Measurements from ENCODE around the gene RFT1. TPM values are rescaled to one million over a fixed set of nuclear protein-coding genes. Genes with fewer than 3 reads are reported as not detected.

The RFT1 gene
- polyA plus RNA-seq, 3 donors = 8.2 to 34.9 (median 25.6) TPM

DNA sequence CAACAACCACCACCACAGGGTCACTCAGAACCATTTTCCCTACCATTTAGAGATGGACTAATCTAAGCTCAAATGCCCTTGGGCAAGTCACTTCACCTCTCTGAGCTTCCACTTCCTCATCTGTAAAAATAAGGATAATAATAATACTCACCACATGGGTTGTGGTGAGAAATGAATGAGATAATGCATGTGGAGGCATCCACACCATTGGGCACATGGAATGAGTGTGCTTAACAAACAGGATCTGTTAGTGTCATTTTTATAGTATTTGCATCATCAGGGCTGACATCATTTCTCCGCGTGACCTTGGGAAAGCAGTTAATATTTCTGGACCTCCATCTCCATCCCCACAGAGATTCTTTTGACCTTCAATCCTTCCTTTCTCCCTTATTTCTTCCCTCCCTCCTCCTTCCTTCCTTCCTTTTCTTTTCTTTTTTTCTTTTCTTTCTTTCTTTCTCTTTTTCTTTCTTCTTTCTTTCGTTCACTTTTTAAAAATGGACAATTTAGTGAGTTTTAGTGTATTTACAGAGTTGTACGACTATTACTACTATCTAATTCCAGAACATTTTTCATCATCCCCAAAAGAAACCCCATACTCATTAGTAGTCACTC is 7.7 kb upstream of the RFT1 start:
- 75% methylated on average over 2 of the region's 4 CpGs for WGBS (ENCODE audit: insufficient coverage)
- Mint-ChIP-seq H3K4me1 (peaks cover 53% of the 10 kb centered on the region), H3K27ac (peak overlapping the region; percentile 39 to 92 (median 81)), H3K4me3 (no peak overlapping the region), H3K27me3 (ENCODE audit: low read depth in 3 of 3) (peaks cover 0 to 3% (median 0%) of the 10 kb centered on the region in 3 donors), H3K36me3 (no peaks in the 10 kb centered on the region), H3K9me3 (no peaks in the 10 kb centered on the region)
- Histone ChIP-seq H3K4me1 (ENCODE audit: control insufficient read depth in 1 of 2, insufficient read depth in 2 of 2, low read length in 2 of 2) (peaks cover 42 to 50% of the 10 kb centered on the region in 2 donors), H3K27ac (ENCODE audit: low read depth in 1 of 2, low read length in 2 of 2) (no peak overlapping the region), H3K9ac (ENCODE audit: insufficient read depth, low read length, poor library complexity, severe bottlenecking) (no peak overlapping the region), H3K9me3 (replicated peaks in 1 of 2; ENCODE audit: control insufficient read depth in 1 of 2, insufficient read depth in 1 of 2, low read length in 2 of 2) (no peaks in the 10 kb centered on the region), H4K20me1 (ENCODE audit: insufficient read depth, low read length) (no peaks in the 10 kb centered on the region), H3K79me2 (ENCODE audit: insufficient read depth, low read length) (peaks cover 17% of the 10 kb centered on the region), H3K27me3 (ENCODE audit: control insufficient read depth in 2 of 2, insufficient read depth in 2 of 2, low read length in 2 of 2) (no peaks in the 10 kb centered on the region), H3K4me3 (replicated peaks in 1 of 3; ENCODE audit: low read depth in 2 of 3, low read length in 3 of 3) (no peak overlapping the region), H3K36me3 (replicated peaks in 1 of 2; ENCODE audit: control insufficient read depth in 1 of 2, insufficient read depth in 2 of 2, low read length in 2 of 2) (no peaks in the 10 kb centered on the region), H2AFZ (ENCODE audit: insufficient read depth, low read depth, low read length, poor library complexity, severe bottlenecking) (no peak overlapping the region), H3K4me2 (replicated peaks; ENCODE audit: extremely low read depth, low read length, poor library complexity, severe bottlenecking) (no peak overlapping the region)
- intact Hi-C loops (cut with micrococcal nuclease) = no loop called here
- peak; percentile 76 to 90 (median 79) for DNase-seq
- TF ChIP-seq, protein P1, sequence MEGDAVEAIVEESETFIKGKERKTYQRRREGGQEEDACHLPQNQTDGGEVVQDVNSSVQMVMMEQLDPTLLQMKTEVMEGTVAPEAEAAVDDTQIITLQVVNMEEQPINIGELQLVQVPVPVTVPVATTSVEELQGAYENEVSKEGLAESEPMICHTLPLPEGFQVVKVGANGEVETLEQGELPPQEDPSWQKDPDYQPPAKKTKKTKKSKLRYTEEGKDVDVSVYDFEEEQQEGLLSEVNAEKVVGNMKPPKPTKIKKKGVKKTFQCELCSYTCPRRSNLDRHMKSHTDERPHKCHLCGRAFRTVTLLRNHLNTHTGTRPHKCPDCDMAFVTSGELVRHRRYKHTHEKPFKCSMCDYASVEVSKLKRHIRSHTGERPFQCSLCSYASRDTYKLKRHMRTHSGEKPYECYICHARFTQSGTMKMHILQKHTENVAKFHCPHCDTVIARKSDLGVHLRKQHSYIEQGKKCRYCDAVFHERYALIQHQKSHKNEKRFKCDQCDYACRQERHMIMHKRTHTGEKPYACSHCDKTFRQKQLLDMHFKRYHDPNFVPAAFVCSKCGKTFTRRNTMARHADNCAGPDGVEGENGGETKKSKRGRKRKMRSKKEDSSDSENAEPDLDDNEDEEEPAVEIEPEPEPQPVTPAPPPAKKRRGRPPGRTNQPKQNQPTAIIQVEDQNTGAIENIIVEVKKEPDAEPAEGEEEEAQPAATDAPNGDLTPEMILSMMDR (IDR thresholded peaks at IDR 0.05) = no peak

DNA sequence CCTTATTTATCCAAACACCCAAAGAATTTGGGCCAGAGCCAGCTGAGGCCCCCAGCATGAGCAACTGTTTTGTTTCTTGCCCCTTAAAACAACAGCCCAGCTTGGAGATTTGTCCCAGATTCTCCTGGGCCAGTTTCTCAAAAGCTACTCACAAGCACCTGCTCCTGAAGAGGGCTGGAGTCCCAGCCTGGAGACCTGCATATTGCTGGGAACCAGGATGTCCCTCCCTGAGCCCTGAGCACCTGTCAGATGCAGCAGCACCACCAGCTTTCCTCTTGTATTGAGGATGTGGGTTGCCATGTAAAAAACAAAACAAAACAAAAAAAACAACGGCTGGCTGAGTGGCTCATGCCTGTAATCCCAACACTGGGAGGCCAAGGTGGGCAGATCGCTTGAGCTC is 7.0 kb upstream of the RFT1 start:
- peaks cover 0 to 3% (median 0%) of the 10 kb centered on the region in 3 donors for H3K27me3 Mint-ChIP-seq (ENCODE audit: low read depth in 3 of 3)
- H3K27ac ChIP-seq (ENCODE audit: low read depth in 1 of 2, low read length in 2 of 2) = no peak overlapping the region
- H4K20me1 ChIP-seq (ENCODE audit: insufficient read depth, low read length) = no peaks in the 10 kb centered on the region
- H3K4me3 ChIP-seq (replicated peaks in 1 of 3; ENCODE audit: low read depth in 2 of 3, low read length in 3 of 3) = no peak overlapping the region
- DNase-seq = no peak
- H3K36me3 ChIP-seq (replicated peaks in 1 of 2; ENCODE audit: control insufficient read depth in 1 of 2, insufficient read depth in 2 of 2, low read length in 2 of 2) = no peaks in the 10 kb centered on the region
- no peaks in the 10 kb centered on the region for H3K27me3 ChIP-seq (ENCODE audit: control insufficient read depth in 2 of 2, insufficient read depth in 2 of 2, low read length in 2 of 2)
- no peak overlapping the region for H3K9ac ChIP-seq (ENCODE audit: insufficient read depth, low read length, poor library complexity, severe bottlenecking)
- TF ChIP-seq, protein P1 (IDR thresholded peaks at IDR 0.05) = no peak
- no peak overlapping the region for H3K4me2 ChIP-seq (replicated peaks; ENCODE audit: extremely low read depth, low read length, poor library complexity, severe bottlenecking)
- intact Hi-C loops (cut with micrococcal nuclease) = no loop called here
- peak overlapping the region in 5 of 7 donors; percentile 33 to 92 (median 80) for H3K27ac Mint-ChIP-seq
- H3K4me1 ChIP-seq (ENCODE audit: control insufficient read depth in 1 of 2, insufficient read depth in 2 of 2, low read length in 2 of 2) = peaks cover 37 to 46% of the 10 kb centered on the region in 2 donors
- no peak overlapping the region for H3K4me3 Mint-ChIP-seq
- no peaks in the 10 kb centered on the region for H3K36me3 Mint-ChIP-seq
- H3K79me2 ChIP-seq (ENCODE audit: insufficient read depth, low read length) = peaks cover 15% of the 10 kb centered on the region
- H2AFZ ChIP-seq (ENCODE audit: insufficient read depth, low read depth, low read length, poor library complexity, severe bottlenecking) = no peak overlapping the region
- peaks cover 49% of the 10 kb centered on the region for H3K4me1 Mint-ChIP-seq
- 71% methylated on average over 2 of the region's 2 CpGs for WGBS (ENCODE audit: insufficient coverage)
- no peaks in the 10 kb centered on the region for H3K9me3 ChIP-seq (replicated peaks in 1 of 2; ENCODE audit: control insufficient read depth in 1 of 2, insufficient read depth in 1 of 2, low read length in 2 of 2)
- no peaks in the 10 kb centered on the region for H3K9me3 Mint-ChIP-seq

All from CD14-positive monocyte (primary cell).